K562 (cell line): ENCODE results near the gene LIN28A. TPM values are rescaled to one million over a fixed set of nuclear protein-coding genes. Genes with fewer than 3 reads are reported as not detected.

Experiments used
- ARID1B ChIP-seq: fragments of 450-650 bp; IDR thresholded peaks from 2 replicates; pipeline ENCODE4 v1.6.1; 2016; ENCODE audit warnings: antibody characterized with exemption, mild to moderate bottlenecking, inconsistent platforms
- ARID3A ChIP-seq: IDR thresholded peaks from 2 replicates; pipeline ENCODE4 v1.6.1; 2012; ENCODE audit warnings: low read depth, low read length, improper control_type of control experiment, borderline replicate concordance
- BRCA1 ChIP-seq, 2 experiments: fragments of 450-650 bp in 1 of 2; sonication (generic) in 1 of 2; formaldehyde crosslinking in 1 of 2; IDR thresholded peaks; 2 replicates each; pipeline versions ENCODE4 v1.5.0 to v1.6.1; 2017 to 2020; ENCODE audit warnings: mild to moderate bottlenecking in 1 of 2, missing genetic modification reagents in 1 of 2
- BRD4 ChIP-seq: fragments of 200-600 bp; sonication (generic); IDR thresholded peaks from 2 replicates; pipeline ENCODE4 v1.6.1; 2017; ENCODE audit warnings: inconsistent platforms
- CCNT2 ChIP-seq: IDR thresholded peaks from 2 replicates; pipeline ENCODE4 v1.6.1; 2011; ENCODE audit warnings: borderline replicate concordance, low read depth, mild to moderate bottlenecking, moderate library complexity, mixed read lengths, low read length; ENCODE audit not compliant: insufficient read length; ENCODE audit errors: extremely low read depth
- FIP1L1 ChIP-seq: fragments of 200-400 bp; formaldehyde crosslinking; IDR thresholded peaks from 2 replicates; pipeline ENCODE4 v1.6.1; 2018; ENCODE audit warnings: mild to moderate bottlenecking, low read depth, low read length; ENCODE audit not compliant: poor library complexity, severe bottlenecking
- HINFP ChIP-seq: fragments of 450-650 bp; conservative IDR thresholded peaks from 2 replicates; pipeline ENCODE4 v1.6.1; 2016; ENCODE audit warnings: missing genetic modification characterization, low read depth, mild to moderate bottlenecking, control low read depth, missing compliant biosample characterization
- HMG20B ChIP-seq: fragments of 250-450 bp; sonication (Bioruptor Pico); IDR thresholded peaks from 2 replicates; pipeline ENCODE4 v1.5.0; 2021; ENCODE audit warnings: mild to moderate bottlenecking
- HOMEZ ChIP-seq: fragments of 250-450 bp; sonication (Bioruptor Pico); IDR thresholded peaks from 2 replicates; pipeline ENCODE4 v1.4.0; 2020; ENCODE audit warnings: mild to moderate bottlenecking, moderate library complexity
- IRF2 ChIP-seq: sonication (generic); formaldehyde crosslinking; IDR thresholded peaks from 2 replicates; pipeline ENCODE4 v1.8.1; 2022; ENCODE audit warnings: mild to moderate bottlenecking, missing genetic modification reagents
- NCOR1 ChIP-seq: fragments of 450-650 bp; IDR thresholded peaks from 2 replicates; pipeline ENCODE4 v1.6.1; 2016; ENCODE audit warnings: mild to moderate bottlenecking, moderate library complexity
- PHB ChIP-seq: fragments of 250-450 bp; sonication (Bioruptor Pico); IDR thresholded peaks from 2 replicates; pipeline ENCODE4 v1.5.0; 2021
- PKNOX1 ChIP-seq: fragments of 450-650 bp; IDR thresholded peaks from 2 replicates; pipeline ENCODE4 v1.6.1; 2016
- PML ChIP-seq: IDR thresholded peaks from 2 replicates; pipeline ENCODE4 v1.6.1; 2012; ENCODE audit warnings: low read length, inconsistent platforms
- POLR2H ChIP-seq: IDR thresholded peaks from 2 replicates; pipeline ENCODE4 v1.6.1; 2016; ENCODE audit warnings: missing genetic modification characterization, low read depth, mild to moderate bottlenecking, control low read depth, missing compliant biosample characterization, moderate library complexity
- PREB ChIP-seq: sonication (generic); formaldehyde crosslinking; IDR thresholded peaks from 2 replicates; pipeline ENCODE4 v1.8.1; 2023; ENCODE audit warnings: mild to moderate bottlenecking, missing genetic modification reagents
- SMAD1 ChIP-seq: fragments of 150-350 bp; IDR thresholded peaks from 2 replicates; pipeline ENCODE4 v1.6.1; 2014; ENCODE audit warnings: low read length, low read depth; ENCODE audit not compliant: partially characterized antibody
- SMAD4 ChIP-seq: fragments of 250-450 bp; sonication (Bioruptor Pico); conservative IDR thresholded peaks from 2 replicates; pipeline ENCODE4 v1.8.0; 2021; ENCODE audit warnings: inconsistent platforms, mild to moderate bottlenecking, moderate library complexity
- SRSF3 ChIP-seq: fragments of 200-400 bp; formaldehyde crosslinking; IDR thresholded peaks from 2 replicates; pipeline ENCODE4 v1.6.1; 2016; ENCODE audit warnings: mild to moderate bottlenecking, low read length, moderate library complexity; ENCODE audit not compliant: insufficient read depth
- ZNF12 ChIP-seq: sonication (generic); formaldehyde crosslinking; IDR thresholded peaks from 2 replicates; pipeline ENCODE4 v1.4.0; 2020; ENCODE audit warnings: mild to moderate bottlenecking, missing genetic modification reagents
- ZNF165 ChIP-seq: fragments of 250-450 bp; sonication (Bioruptor Pico); IDR thresholded peaks from 2 replicates; pipeline ENCODE4 v1.4.0; 2020; ENCODE audit warnings: borderline replicate concordance
- polyA plus RNA-seq, 8 experiments: library from polyadenylated mRNA; depleted of rRNA in 4 of 8; stranded (reverse) in 5 of 8; unstranded in 3 of 8; fragments of >200 nt; fragmentation: Nextera tagmentation in 2 of 8; fragmentation: Illumina TruSeq in 1 of 8; extraction: Ambion mirVana in 2 of 8; extraction: Trizol in 1 of 8; gene quantifications; 2 replicates each; pipeline versions ENCODE4 v1.2.1 to v1.2.3, GENCODE V29; 2011 to 2014; ENCODE audit warnings: inconsistent platforms in 1 of 8, missing spikeins in 1 of 8
- total RNA-seq, 7 experiments: library from RNA; depleted of rRNA in 6 of 7; stranded (reverse); fragments of >200 nt in 6 of 7; fragmentation: Illumina TruSeq in 2 of 7; extraction: Trizol in 2 of 7; gene quantifications; 2 replicates each; pipeline versions ENCODE4 v1.2.1 to v1.2.3, GENCODE V29; 2011 to 2021; ENCODE audit warnings: low replicate concordance in 1 of 7

LIN28A gene
- total and polyA plus RNA-seq, 9 of the 15 experiments (the other 6 are each of a cell fraction or from before 2014, with no cell fraction given), result 0.80 to 5.4 (median 3.9) TPM

- TF ChIP-seq PREB (CRISPR knock-in tag), result no peak
- peak; percentile 56; the same call in 1 of the 2 replicates for TF ChIP-seq HOMEZ
- TF ChIP-seq ZNF12, result no peak; the same call in 1 of the 2 replicates
- TF ChIP-seq PML, result peak; percentile 86
- TF ChIP-seq HMG20B, result 0 out of 2 replicates have a peak, but pooled peaks have one; percentile 48
- TF ChIP-seq BRCA1 (IDR thresholded peaks at IDR 0.05), result no peak
- TF ChIP-seq BRCA1 (CRISPR knock-in tag; IDR thresholded peaks at IDR 0.05), result peak; percentile 85; the same call in 1 of the 2 replicates
- peak; percentile 81; the same call in 1 of the 2 replicates for TF ChIP-seq IRF2 (CRISPR knock-in tag)
- peak; percentile 90 for TF ChIP-seq FIP1L1
- TF ChIP-seq PKNOX1, result no peak
- TF ChIP-seq BRD4, result peak; percentile 99
- TF ChIP-seq SRSF3, result peak; percentile 100
- peak; percentile 95 for TF ChIP-seq POLR2H (tag)
- no peak; the same call in 1 of the 2 replicates for TF ChIP-seq PHB
- TF ChIP-seq NCOR1, result 0 out of 2 replicates have a peak, but pooled peaks have one; percentile 13
- TF ChIP-seq SMAD4, result peak; percentile 8; the same call in 1 of the 2 replicates
- TF ChIP-seq ZNF165 (CRISPR knock-in tag), result no peak
- TF ChIP-seq HINFP (tag), result no peak
- 0 out of 2 replicates have a peak, but pooled peaks have one; percentile 6 for TF ChIP-seq ARID3A
- peak; percentile 79 for TF ChIP-seq SMAD1
- TF ChIP-seq CCNT2, result peak; percentile 63
- no peak for TF ChIP-seq ARID1B
These were observed 61.8 kb downstream of the LIN28A start, which contains the start of gene HMGN2 (continued) for GRCh38 chr1:26472320-26472900.
